Ammon's horn (tissue), 1 donor: ENCODE measurements around the gene SCYL2.
"Not testable (repeated sequence)": the region's sequence is repeated elsewhere in the genome, so short reads cannot be mapped to it uniquely, and the experiment has no call there.

Experiments
- DNase-seq: peaks from one replicate; pipeline ENCODE4 v3.0.0-alpha.2; 2016; ENCODE audit warnings: low spot score

SCYL2 gene, protein sequence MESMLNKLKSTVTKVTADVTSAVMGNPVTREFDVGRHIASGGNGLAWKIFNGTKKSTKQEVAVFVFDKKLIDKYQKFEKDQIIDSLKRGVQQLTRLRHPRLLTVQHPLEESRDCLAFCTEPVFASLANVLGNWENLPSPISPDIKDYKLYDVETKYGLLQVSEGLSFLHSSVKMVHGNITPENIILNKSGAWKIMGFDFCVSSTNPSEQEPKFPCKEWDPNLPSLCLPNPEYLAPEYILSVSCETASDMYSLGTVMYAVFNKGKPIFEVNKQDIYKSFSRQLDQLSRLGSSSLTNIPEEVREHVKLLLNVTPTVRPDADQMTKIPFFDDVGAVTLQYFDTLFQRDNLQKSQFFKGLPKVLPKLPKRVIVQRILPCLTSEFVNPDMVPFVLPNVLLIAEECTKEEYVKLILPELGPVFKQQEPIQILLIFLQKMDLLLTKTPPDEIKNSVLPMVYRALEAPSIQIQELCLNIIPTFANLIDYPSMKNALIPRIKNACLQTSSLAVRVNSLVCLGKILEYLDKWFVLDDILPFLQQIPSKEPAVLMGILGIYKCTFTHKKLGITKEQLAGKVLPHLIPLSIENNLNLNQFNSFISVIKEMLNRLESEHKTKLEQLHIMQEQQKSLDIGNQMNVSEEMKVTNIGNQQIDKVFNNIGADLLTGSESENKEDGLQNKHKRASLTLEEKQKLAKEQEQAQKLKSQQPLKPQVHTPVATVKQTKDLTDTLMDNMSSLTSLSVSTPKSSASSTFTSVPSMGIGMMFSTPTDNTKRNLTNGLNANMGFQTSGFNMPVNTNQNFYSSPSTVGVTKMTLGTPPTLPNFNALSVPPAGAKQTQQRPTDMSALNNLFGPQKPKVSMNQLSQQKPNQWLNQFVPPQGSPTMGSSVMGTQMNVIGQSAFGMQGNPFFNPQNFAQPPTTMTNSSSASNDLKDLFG

DNA sequence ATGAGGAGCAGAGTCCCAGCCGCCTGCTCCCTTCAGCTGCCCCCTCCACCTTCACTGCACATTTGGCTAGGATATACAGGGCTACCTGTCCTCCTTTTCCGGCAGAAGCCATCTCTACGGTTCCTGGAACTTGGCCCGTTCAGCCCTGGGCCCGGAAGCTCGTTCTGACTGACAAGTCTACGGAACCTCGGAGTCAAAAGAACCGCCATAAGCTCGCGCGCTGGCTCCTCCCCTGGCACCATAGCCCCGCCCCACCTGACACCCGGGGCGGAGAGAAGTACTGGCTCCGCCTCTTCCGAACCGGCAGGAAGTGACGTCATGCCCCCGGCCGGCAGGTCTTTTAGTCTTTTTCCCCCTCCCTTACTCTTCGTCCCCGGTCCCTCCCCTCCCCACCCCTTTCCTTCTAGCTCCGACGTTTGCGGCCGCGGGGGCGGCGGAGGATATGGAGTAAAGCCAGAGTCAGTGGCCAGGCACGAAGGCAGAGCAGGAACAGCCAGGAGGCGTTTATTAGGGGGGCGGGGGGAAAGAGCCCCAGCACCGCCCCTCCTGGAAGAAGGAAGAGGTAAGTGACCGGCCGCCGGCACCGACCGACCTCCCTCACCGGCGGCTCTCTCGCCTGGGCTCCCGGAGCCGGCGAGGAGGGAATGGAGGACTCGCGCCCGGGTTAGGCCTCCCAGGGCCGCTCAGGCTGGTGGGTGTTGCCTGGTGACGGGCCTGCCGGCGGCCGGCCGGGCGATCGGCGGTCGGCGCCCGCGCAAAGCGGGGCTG is at the start of gene SCYL2, which contains the start of gene DEPDC4:
TSS of gene SCYL2 (plus strand) at position 343 of the 768 bp plus-strand sequence. CDS start 15,794 bp downstream, outside the sequence.
TSS of gene DEPDC4 (minus strand) at position 245 of the 768 bp plus-strand sequence. CDS start at position 242, 3 bp downstream.
- DNase-seq: peak; percentile 99

DNA sequence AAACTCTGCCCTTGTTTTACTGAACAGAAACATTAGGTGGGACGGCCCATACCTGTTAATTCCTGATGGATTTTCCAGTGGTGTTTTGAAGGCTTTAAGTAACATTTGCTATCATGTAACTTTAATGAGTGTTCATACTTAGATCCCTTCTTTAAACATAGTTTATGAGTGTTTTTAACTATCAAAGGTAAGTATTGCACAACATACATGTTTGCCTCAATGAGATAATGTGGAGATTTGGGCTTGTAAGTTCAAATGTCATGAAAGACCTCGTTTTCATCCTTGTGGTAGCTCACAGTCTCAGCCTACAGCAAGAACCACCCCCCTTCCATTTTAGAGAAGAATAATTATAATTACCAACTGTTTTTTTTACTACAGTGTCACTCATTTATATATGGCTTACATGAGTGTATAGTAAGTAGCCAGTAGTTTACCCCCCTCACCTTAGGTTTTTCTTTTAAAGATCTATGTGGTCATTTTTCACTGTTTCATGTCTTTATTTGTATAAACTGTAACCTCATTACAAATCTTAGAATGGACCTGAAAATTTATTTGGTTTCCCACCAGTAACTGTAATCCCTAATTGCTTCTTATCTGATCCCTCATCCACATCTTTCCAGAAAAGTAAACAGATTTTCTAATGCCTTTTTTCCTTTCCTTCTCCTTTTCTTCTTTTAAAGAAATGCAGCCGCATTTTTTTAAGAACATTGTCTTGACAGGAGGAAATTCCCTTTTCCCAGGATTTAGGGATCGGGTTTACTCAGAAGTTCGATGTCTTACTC is 47.5 kb upstream of the SCYL2 start:
- no peak for DNase-seq

DNA sequence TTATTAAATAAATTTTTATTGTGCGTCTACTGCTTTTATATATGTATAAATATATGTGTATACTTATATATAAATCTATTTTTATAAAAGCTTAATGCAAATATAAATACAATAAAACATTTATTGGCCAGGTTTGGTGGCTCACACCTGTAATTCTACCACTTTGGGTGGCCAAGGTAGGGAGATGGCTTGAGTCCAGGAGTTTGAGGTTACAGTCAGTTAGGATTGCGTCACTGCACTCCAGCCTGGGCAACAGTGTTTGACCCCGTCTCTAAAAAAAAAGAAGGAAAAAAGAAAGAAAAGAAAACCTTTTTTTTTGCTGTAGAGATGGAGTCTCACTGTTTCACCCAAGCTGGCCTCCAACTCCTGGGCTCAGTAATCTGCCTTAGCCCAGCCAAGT is 45.5 kb upstream of the SCYL2 start:
- DNase-seq: no peak

DNA sequence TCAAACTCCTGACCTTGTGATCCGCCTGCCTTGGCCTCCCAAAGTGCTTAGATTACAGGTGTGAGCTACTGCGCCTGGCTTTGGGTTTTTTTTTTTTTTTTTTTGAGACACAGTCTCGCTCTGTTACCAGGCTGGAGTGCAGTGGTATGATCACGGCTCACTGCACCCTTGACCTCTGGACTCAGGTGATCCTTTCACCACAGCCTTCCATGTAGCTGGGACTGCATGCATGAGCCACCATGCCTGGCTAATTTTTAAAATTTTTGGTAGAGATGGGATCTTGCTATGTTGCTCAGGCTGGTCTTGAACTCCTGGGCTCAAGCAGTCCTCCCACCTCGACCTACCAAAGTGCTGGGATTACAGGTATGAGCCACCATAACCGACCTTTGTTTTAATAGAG is 44.8 kb upstream of the SCYL2 start:
- DNase-seq: not testable (repeated sequence)

DNA sequence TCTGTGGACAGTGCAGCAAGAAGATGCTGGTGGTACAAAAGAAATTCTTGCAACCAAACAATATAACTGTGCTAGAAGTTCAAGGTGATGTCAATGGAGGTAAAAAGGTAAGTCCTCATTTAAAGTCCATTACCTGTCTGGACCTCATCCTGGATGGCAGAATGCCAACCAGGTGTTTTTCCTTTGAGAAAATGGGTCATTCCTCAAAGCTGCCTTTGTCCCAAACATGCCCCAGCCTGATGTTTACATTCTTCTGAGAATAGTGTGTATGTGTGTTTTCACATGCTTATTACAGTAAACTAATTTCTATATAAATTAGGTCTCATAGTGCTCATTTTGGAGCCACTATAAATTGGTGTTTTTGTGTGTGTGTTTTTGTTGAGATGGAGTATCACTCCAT is 41.5 kb upstream of the SCYL2 start:
- DNase-seq: no peak

DNA sequence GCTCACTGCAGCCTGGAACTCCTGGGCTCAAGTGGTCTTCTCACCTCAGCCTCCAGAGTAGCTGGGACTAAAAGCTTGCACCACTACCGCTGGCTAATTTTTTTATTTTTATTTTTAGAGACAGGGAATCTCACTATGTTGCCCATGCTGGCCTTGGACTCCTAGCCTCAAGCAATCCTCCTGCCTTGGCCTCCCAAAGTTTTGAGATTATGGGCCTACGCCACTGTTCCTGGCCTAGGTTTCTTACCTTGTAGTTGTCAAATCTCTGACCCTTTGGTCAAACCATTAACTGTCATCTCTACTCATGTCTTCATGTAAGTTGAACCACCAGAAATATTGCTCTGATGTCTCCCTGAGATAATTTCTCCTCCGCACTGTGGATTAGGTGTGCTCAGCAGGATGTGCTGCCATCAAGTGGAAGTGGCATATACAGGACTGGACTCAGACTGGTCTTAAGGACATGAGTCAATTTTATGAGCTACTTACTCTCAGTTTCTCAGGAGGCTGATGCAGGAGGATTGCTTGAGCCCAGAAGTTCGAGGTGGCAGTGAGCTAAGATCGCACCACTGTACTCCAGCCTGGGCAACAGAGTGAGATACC is 37.8 kb upstream of the SCYL2 start:
- DNase-seq: no peak

DNA sequence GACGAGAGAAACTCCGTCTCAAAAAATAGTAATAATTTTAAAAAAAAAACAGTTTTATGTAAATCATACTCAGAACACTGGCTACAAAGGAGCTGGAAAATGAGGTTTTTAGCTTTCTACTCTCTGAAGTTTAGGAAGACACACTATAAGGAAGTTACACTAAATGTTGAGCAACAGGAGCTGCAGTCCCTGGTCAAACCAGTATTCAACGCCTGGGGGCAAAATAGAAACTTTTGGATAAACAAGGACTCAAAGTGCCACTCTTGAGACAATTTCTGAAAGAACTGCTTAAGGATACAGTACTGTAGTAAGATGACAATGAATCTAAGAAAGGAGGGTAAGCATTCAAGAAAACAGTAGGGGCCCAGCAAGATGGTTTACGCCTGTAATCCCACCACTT is 37.1 kb upstream of the SCYL2 start:
- no peak for DNase-seq

DNA sequence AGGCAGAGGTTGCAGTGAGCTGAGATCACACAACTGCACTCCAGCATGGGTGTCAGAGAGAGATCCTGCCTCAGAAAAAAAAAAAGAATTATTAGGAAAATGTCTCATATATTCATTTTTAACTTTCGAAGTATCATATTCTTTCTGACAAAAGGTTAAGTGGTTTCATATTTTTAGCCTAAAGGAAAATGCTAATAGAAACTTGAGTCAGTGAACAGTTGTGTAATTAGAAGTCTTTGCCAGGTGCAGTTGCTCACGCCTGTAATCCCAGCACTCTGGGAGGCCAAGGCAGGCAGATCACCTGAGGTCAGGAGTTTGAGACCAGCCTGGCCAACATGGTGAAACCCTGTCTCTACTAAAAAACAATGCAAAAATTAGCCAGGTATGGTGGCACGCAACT is 35.1 kb upstream of the SCYL2 start:
- DNase-seq: not testable (repeated sequence)

DNA sequence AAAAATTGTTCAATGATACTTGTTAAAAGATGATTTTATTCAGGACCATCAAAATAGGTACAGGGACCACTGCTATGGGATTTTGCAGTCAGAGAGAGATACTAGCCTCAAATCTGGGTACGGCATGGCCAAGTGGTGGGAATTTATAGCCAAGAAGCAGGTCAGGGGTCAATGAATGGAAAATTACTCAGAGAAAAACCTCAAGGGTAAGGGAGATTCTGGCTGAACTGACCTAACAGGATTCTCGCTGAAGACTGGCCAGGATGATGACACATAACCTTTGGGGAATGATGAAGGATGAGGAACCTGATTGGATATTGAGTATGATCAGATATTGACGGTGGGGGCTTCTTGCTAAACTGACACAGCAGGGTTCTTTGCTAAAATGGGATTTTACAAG is 32.8 kb upstream of the SCYL2 start:
- no peak for DNase-seq

DNA sequence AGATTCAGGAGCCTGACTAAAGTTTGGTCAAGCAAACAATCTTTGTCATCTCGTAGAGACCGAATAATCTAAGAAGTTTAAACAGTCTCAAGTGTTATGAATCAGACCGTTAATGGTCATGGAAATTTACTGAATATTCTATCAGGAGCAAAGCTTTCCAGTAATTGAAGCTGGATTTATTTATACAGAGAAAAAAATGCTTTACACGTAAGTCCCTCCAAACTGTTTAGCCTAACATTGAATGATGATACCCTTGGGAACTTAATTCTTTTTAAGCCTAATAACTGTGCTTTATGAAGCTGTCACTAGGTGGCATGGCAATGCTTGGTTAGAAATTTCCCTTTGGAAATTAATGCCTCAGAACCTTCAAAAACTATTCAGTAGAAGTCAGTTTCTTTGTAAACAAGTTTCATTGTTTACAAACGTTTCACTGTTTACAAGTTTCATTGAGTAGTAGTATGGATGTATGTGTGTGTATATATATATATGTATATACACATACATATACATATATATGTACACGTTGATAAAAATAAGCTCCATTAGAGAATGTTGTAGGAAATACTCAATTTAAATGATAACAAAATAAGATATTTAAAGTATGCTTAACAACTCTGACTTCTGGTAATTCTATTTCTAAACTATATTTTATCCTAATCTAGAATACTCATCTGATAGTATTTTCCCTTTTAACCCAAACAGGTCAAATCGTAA is 32.2 kb upstream of the SCYL2 start:
- peak; percentile 54 for DNase-seq

DNA sequence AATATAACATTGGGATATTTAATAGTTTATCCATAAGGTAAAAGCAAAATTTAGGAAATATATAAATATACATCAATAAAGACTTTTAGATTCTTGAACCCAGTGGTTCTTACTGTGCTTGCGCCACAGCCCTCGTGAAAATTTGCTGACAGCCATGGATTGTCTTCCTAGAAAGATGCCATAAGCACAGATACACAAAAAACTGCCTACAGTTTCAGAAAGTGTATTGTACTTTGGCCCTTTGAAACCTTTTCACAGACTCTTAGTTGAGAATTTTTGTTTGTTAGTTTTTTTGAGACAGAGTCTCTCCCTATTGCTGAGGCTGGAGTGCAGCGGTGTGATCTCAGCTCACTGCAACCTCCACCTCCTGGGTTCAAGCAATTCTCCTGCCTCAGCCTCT is 28.2 kb upstream of the SCYL2 start:
- DNase-seq: no peak

DNA sequence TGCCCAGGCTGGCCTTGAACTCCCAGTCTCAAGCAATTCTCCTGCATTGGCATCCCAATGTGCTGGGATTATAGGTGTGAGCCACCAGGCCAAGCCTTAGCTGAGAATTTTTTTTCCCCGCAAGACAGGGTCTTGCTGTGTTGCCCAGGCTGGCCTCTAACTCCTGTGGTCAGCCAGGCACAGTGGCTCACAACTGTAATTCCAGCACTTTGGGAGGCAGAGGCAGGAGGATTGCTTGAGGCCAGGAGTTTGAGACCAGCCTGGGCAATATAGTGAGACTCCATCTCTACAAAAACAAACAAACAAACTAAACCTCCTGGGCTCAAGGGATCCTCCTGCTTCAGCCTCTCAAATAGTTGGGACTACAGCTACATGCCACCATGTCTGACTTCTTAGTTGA is 27.4 kb upstream of the SCYL2 start:
- DNase-seq: no peak

DNA sequence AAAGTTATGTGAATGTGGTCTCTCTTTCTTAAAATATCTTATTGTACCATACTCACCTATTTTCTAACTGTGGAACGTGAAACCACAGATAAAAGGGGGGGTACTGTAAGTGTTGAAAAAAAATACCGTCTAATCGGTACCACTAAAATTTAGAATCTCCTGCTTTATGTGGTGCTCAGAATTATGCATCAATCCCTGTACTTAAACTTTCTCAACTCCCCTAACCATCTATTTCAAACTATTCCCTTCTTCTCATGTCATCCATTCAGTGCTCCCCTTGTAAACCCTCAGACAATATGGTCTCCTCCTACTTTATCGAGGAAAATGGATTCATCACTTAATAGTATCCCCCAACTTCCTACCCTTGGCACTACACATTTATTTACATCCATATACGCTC is 23.8 kb upstream of the SCYL2 start:
- DNase-seq: no peak

DNA sequence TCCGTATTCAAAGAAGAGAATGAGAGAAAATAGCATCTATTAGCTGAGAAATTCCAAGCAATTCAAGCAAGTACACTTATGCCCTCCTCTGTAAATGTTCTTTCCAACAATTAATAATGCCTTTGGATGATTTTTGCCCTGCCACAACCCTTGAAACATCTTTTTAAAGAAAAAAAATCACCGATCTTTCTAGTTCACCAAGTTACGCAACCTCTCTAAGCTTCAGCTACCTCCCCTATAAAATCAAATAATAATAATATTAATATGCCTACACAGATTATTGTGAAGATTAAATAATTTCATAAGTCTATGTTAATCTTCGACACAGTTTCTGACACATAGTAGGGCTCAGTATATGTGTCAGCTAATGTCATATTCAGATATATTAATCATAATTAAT is 19.2 kb upstream of the SCYL2 start:
- no peak for DNase-seq

DNA sequence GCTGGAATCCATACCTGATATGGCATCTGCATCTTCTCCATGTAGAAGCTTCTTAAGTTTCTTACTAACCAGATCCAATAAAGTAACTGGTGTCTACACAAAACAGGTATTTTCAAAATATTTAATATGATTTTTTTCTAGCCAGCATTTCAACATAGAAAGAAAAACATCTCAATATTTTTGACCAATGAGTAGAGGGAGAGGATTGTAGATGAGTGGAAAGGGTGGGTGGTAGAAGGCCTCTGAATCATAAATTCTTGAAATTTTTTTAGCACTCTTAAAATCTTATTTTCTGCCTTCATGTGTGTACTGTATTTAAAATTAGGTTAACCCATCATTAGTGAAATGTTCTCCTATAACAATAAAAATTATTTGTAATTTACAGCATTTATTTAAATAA is 18.1 kb upstream of the SCYL2 start:
- DNase-seq: no peak

DNA sequence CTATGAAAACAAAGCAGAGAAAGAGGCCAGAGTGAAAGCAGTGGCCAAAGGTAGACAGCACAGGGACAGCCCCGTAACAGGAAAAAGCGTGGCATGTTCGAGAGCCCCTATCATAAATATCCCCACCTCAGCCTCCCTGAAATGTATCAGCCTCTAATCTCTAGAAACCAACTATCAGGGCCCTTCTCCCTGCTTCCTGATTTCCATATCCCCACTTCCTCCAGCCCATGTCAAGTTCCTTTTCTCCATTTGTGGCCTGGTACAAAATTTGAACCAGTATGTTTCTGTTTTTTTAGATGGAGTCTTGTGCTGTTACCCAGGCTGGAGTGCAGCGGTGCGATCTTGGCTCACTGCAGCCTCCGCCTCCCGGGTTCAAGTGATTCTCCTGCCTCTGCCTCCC is 17.0 kb upstream of the SCYL2 start:
- no peak for DNase-seq

DNA sequence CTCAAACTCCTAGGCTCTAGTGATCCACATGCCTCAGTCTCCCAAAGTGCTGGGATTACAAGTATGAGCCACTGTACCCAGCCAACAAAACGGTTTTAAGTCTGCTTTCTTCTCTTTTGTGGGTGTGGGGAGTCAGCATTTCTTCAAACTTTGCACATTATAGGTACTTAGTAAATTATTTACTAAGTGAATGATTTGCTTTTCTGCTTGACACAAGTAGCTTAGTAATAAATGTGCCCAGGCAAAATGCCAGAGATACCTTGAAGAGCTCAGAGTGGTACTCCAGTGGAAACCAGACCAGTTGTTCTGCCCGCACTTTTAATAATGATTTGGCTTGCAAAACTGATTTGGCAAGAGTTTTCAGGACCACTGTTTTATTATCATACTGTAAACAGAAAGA is 15.1 kb upstream of the SCYL2 start:
- no peak for DNase-seq

DNA sequence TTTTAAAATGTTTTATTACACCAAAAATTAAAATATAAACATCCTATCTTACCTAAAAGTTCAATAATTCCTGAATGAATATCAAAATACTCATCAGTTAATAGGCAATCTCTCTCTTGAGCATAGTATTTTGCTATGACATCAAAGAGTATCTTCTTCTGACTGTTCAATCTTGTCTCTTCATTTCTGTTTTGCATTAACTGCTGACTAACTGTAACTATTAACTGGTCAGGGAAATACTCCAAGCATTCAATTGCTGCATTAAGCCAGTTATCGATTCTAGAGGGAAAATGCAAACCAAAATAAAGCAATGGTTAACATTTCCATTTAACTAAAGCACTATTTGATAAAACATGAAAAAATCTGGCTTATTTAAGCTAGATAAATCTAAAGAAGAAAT is 13.5 kb upstream of the SCYL2 start:
- DNase-seq: no peak

DNA sequence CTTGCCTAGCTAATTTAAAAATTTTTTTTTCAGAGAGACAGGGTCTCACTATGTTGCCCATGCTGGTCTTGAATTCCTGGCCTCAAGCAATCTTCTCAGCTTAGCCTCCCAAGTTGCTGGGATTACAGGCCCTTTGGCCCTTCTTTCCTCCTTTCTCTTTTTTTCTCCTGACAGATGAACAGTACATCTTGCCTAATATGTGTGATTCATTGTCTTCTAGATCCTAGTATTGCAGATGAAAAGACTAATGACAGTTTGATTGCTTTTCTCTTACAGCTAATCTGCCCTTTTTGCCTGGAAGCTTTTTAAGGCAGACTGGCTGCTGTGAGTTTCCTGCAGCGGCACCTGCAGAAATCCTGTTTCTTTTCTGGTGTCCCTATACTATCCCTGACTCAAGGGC is 12.1 kb upstream of the SCYL2 start:
- DNase-seq: no peak

DNA sequence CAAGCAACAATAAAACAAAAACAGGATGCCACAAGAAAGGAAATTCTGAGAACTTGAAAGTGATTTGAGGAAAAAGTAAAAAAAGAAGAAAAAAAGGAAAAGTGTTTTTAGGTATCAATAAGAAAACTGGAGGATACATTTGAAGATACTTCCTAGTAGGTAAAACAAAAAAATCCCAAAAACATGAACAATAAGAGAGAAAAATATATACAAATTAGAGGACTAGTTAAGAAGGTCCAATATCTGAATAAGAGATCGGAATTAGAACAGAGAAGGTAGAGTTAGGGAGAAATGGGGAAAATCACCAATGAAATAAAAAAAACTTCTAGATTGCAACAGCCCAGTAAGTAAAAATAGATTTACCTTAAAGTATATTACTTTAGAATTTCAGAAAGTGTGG is 8.8 kb upstream of the SCYL2 start:
- no peak for DNase-seq
